Mucosa of descending colon (tissue), 3 donors: ENCODE results near the gene GOLGA6C. TPM values are rescaled to one million over a fixed set of nuclear protein-coding genes. Genes with fewer than 3 reads are reported as not detected.
"Not testable (repeated sequence)": the region's sequence is repeated elsewhere in the genome, so short reads cannot be mapped to it uniquely, and the experiment has no call there.

Experiments
- ATAC-seq: fragments of 200-7000 bp; cut with Tn5 transposase; one replicate; pipeline ENCODE4 v1.9.1; 2020; ENCODE audit warnings: mild to moderate bottlenecking, moderate library complexity
- DNase-seq, 3 donors: peaks; one replicate each; pipeline ENCODE4 v3.0.0-alpha.2; 2020
- H3K36me3 ChIP-seq: fragments of 200-600 bp; one replicate; pipeline ENCODE4 v1.8.0; 2021; ENCODE audit warnings: low read depth, mild to moderate bottlenecking
- H3K4me1 ChIP-seq: fragments of 200-600 bp; one replicate; pipeline ENCODE4 v1.8.0; 2021; ENCODE audit warnings: low read depth, mild to moderate bottlenecking
- H3K4me3 ChIP-seq: fragments of 200-600 bp; one replicate; pipeline ENCODE4 v1.8.0; 2021; ENCODE audit warnings: mild to moderate bottlenecking
- H3K9me3 ChIP-seq: fragments of 200-600 bp; one replicate; pipeline ENCODE4 v1.8.0; 2021; ENCODE audit warnings: mild to moderate bottlenecking
- intact Hi-C, 2 donors: fragments of 100-400 bp; cut with DNase I in 1 of 2; cut with micrococcal nuclease in 1 of 2; formaldehyde crosslinking; loops; one replicate each; pipeline versions ENCODE4 v1.11.0 to v1.11.1; 2022; cut with DNase I, micrococcal nuclease
- total RNA-seq, 3 donors: library from RNA; stranded (reverse); fragmentation: NEBNext Ultra II Directional in 2 of 3; extraction: Animal tissue kit (Norgen Biotek cat#: 25700) in 2 of 3; gene quantifications; one replicate each; pipeline versions ENCODE4 v1.2.1 to v1.2.4, GENCODE V29; 2021 to 2023
- TF ChIP-seq, protein P1 (sequence below): fragments of 200-600 bp; IDR thresholded peaks from one replicate; pipeline ENCODE4 v1.8.0; 2022; ENCODE audit warnings: antibody characterized with exemption, mild to moderate bottlenecking
- donor health status: DM: no; HTN: no; CAD: no; lungs with moderate emphysema.
- donor health status: DM: no; HTN: no; CAD: no.
- donor health status: DM: no; HTN: yes; CAD: no.

GOLGA6C gene
- total RNA-seq, 3 donors from 2014 or later, result not detected

DNA sequence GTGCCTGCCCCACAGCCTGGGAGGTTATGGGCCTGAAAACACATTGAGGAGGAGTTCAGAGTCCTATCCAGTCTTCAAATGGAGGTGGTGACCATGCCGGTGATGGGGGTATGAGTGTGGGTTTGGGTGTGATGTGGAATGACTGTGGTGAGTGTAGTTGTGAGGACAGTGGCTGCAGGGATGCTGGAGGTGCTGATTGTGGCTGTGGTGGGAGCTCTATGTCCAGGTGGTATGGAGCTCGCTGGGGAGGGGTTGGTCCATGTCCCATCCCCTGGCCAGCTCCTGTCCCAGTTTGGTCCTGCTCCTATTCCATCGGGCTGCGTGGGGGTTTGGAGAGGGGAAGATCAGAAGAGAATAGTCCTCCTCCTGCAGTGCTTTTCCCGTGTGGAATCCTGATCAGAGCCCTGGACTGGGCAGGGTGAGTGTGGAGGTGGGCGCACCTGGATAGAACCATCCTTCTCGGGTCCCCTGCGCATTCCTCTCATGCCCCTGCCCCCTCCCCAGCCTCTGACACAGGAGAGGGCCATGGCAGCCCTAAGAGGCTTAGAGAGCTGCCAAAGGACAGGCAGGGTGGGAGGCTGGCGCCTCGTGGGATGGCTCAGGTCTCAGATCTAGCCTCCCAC, 23.0 kb upstream of the GOLGA6C start:
- Histone ChIP-seq H3K36me3 (no peaks in the 10 kb centered on the region), H3K4me3 (no peak overlapping the region), H3K4me1 (no peaks in the 10 kb centered on the region), H3K9me3 (no peaks in the 10 kb centered on the region)
- ATAC-seq, result no peak
- no peak for DNase-seq
- TF ChIP-seq, protein P1, sequence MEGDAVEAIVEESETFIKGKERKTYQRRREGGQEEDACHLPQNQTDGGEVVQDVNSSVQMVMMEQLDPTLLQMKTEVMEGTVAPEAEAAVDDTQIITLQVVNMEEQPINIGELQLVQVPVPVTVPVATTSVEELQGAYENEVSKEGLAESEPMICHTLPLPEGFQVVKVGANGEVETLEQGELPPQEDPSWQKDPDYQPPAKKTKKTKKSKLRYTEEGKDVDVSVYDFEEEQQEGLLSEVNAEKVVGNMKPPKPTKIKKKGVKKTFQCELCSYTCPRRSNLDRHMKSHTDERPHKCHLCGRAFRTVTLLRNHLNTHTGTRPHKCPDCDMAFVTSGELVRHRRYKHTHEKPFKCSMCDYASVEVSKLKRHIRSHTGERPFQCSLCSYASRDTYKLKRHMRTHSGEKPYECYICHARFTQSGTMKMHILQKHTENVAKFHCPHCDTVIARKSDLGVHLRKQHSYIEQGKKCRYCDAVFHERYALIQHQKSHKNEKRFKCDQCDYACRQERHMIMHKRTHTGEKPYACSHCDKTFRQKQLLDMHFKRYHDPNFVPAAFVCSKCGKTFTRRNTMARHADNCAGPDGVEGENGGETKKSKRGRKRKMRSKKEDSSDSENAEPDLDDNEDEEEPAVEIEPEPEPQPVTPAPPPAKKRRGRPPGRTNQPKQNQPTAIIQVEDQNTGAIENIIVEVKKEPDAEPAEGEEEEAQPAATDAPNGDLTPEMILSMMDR, result no peak
- intact Hi-C loops, result no loop called here

DNA sequence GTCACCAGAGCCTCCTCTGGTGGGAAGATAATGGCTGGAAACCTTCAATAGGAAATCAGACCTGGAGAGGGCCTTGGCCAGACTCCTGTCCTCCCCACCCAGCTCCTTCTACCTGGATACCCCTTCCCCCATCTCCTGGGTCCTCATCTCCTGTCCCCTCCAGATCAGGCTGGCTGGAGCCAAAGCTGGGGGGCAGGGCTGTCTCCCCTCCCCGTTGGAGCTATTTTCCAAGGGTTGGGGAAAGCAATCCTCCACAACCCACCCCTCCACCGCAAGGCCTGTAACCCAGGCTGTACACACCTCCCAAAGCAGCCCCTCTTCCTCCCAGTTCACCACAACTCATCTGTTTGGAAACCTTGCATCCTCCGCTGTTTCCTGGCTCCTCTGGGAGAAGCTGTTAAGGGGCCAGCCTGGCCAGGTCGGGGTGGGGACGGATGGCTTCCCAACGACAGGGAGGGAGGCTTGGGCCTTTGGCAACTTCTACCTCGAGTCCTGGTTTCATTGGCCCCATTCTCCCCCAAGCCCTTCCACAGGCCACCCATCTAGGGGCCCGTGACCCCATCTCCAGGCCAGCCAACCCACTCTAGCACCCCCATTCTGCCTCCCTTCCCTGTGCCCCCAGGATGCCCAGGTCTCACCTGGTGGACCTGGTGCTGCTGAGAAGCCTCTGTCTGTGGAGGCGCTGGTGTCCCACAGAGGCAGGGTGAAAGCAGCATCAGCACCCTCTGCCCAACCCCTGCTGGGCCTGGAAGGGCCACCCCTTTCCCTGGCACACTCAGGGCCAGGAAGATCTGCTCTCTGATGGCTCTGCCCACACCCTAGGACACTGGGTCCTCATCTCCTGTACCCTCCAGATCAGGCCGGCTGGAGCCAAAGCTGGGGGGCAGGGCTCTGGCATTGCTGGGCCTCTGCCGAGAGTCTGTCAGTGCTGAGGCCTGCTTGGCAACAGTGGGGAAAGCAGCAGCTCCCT, 22.1 kb upstream of the GOLGA6C start:
- no peaks in the 10 kb centered on the region for H3K9me3 ChIP-seq
- intact Hi-C loops, result no loop called here
- DNase-seq, result no peak
- no peak for ATAC-seq
- H3K36me3 ChIP-seq, result no peaks in the 10 kb centered on the region
- H3K4me1 ChIP-seq, result no peaks in the 10 kb centered on the region
- H3K4me3 ChIP-seq, result no peak overlapping the region
- TF ChIP-seq, protein P1, result no peak

DNA sequence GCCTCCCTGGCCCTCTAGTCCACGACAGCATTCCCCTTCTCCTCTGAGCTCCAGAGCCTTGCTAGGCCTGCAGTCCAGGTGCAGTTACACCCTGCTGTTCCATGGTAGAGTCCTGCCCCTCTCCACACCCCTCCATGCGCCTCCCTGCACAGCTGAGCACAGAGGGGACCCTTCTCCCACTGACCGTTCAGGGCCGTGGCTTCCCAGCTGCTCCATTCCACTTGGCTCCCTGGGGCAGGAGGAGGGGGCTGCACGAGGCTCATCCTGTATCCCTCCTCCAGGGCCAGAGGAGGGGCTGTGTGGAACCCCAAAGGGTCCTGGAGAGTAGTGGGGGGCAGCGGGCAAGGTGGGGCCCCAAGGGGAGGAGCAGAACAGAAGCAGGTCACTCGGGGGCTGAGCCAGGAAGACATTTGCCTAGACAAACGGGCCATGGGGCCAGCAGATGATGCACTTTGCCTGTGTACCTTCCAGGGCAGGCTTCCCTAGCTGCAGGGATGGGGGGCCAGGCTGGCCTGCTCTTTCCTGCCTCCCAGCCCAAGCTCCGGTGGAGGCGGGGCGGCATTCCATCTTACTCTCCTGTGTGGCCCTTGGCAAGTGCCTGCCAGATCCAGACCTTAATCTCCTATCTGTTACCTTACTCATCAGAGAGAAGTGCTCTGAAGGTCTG, 20.7 kb upstream of the GOLGA6C start:
- DNase-seq (no peak), ATAC-seq (no peak)
- no peaks in the 10 kb centered on the region for H3K9me3 ChIP-seq
- TF ChIP-seq, protein P1, result no peak
- intact Hi-C loops, result no loop called here
- H3K36me3 ChIP-seq, result no peaks in the 10 kb centered on the region
- no peaks in the 10 kb centered on the region for H3K4me1 ChIP-seq
- H3K4me3 ChIP-seq, result no peak overlapping the region

DNA sequence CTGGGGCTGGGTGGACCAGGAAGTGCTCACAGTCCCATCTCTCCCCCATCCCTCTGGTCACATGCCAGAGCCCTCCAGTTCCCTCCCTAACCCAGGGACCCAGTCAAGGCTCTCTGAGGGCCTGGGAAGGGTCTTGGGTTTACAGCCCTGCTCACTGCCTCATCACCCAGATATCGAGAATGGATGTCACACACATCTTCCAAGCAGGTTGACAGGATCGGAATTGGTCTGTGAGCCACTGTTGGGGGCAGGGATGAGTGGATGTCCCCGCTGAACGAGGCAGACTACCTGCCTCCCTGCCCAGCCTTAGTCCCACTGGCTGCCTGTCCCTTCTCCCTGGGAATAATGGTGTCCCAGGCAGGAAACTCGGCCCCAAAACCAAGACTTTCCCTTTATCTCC, 20.0 kb upstream of the GOLGA6C start:
- no peaks in the 10 kb centered on the region for H3K4me1 ChIP-seq
- H3K9me3 ChIP-seq, result no peaks in the 10 kb centered on the region
- no peak overlapping the region for H3K4me3 ChIP-seq
- no peak for ATAC-seq
- intact Hi-C loops, result no loop called here
- no peaks in the 10 kb centered on the region for H3K36me3 ChIP-seq
- TF ChIP-seq, protein P1, result no peak
- no peak for DNase-seq

DNA sequence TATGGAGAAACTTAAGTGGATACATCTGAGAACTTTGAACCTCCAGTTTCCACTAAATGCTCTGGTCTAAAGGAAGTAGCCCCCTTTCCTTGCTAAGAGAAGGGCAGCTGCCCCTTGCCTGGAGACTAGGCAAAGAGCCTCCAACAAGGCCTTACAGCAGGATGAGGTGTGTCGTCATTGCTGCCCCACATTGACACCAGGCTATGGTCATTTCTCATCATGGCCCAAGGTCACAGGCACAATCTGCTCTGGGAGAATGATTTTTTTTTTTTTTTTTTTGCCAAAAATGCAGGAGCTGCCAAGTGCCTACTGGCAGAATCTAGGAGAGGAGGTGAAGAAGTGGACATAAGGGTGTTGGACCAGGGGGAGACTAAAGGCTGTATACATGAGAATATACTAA, 12.4 kb upstream of the GOLGA6C start:
- H3K36me3 ChIP-seq, intact Hi-C loops, DNase-seq, ATAC-seq, H3K4me1 ChIP-seq, H3K4me3 ChIP-seq, H3K9me3 ChIP-seq: not testable (repeated sequence)

DNA sequence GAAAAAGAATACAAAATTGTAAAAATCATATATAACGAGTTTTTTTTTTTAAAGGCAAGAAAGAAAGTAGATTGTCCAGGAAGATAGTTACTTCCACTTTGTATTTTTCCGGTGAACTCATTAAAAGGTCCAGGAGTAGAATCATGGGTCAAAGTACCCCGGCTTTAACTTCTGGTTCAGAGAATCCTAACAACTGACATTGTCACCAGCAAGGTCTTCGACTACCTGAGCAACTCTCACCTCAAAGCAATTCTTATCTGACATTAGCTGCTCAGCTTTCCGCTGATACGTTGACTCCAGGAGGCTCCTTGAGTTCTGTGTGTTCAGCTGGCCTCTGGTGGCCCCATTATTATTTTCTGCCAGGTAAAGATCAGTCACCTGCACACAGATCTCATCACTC, 9.1 kb upstream of the GOLGA6C start:
- ATAC-seq, DNase-seq, H3K4me3 ChIP-seq, H3K4me1 ChIP-seq, H3K9me3 ChIP-seq, intact Hi-C loops, H3K36me3 ChIP-seq: not testable (repeated sequence)
